Measurements from ENCODE around the gene TUBGCP5.

DNA sequence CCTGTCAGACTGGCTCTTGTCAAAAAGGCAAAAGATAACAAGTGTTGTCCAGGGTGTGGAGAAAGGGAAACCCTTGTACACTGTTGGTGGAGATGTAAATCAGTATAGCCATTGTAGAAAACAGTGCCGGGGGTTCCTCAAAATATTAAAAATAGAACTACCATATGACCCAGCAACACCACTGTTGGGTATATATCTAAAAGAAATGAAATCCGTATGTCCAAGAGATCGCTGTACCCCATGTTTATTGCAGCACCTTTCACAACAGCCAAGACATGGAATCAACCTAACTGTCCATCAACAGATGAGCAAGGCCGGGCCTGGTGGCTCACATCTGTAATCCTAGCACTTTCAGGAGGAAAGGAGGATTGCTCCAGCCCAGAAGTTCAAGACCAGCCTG lies 65.4 kb downstream of the TUBGCP5 start:
- TF ChIP-seq MYNN (tag by site-specific recombination; IDR thresholded peaks at IDR 0.05; ENCODE audit: borderline replicate concordance), result no peak
- no peak for TF ChIP-seq CTCF (tag by site-specific recombination; IDR thresholded peaks at IDR 0.05)
- no peak for TF ChIP-seq HOXA7 (CRISPR knock-in tag; IDR thresholded peaks at IDR 0.05; ENCODE audit: borderline replicate concordance)
- TF ChIP-seq GLI2 (tag by site-specific recombination; IDR thresholded peaks at IDR 0.05; ENCODE audit: borderline replicate concordance, low read depth), result no peak
- TF ChIP-seq PATZ1 (tag by site-specific recombination; IDR thresholded peaks at IDR 0.05), result no peak
- no peak for TF ChIP-seq ZNF830 (tag by site-specific recombination; IDR thresholded peaks at IDR 0.05; ENCODE audit: low read depth)
- no peak for TF ChIP-seq ZNF398 (tag by site-specific recombination; IDR thresholded peaks at IDR 0.05)
- TF ChIP-seq REST (tag by site-specific recombination; IDR thresholded peaks at IDR 0.05), result no peak
- no peak for TF ChIP-seq ZBTB7A (tag by site-specific recombination; IDR thresholded peaks at IDR 0.05; ENCODE audit: low read depth)
- no peak for TF ChIP-seq ZIC2 (tag by site-specific recombination; IDR thresholded peaks at IDR 0.05)
- TF ChIP-seq ZNF768 (tag by site-specific recombination; IDR thresholded peaks at IDR 0.05), result no peak
- TF ChIP-seq GLI4 (tag by site-specific recombination; IDR thresholded peaks at IDR 0.05), result no peak
- no peak for TF ChIP-seq ZNF391 (tag by site-specific recombination; IDR thresholded peaks at IDR 0.05; ENCODE audit: borderline replicate concordance, low read depth)
